Heart right ventricle (tissue), 16 donors: ENCODE data around the gene LMAN1L. TPM values are rescaled to one million over a fixed set of nuclear protein-coding genes. Genes with fewer than 3 reads are reported as not detected.

ENCODE experiments used
- ATAC-seq, 8 donors: fragments of 200-7000 bp; cut with Tn5 transposase; one replicate each; pipeline ENCODE4 v1.9.1; 2020; ENCODE audit warnings: mild to moderate bottlenecking in 8 of 8, moderate library complexity in 8 of 8, moderate number of reproducible peaks in 1 of 8
- DNase-seq, 2 donors: peaks; one replicate each; pipeline ENCODE4 v3.0.0-alpha.2; 2020
- H3K27ac ChIP-seq, 10 donors: fragments of 200-600 bp; sonication (generic) in 2 of 10; one replicate each; pipeline versions ENCODE4 v1.5.0 to v1.8.0; 2020 to 2022; ENCODE audit warnings: mild to moderate bottlenecking in 3 of 10
- H3K27me3 ChIP-seq, 7 donors: fragments of 200-600 bp; one replicate each; pipeline ENCODE4 v1.8.0; 2021 to 2022; ENCODE audit warnings: mild to moderate bottlenecking in 2 of 7
- H3K36me3 ChIP-seq, 9 donors: fragments of 200-600 bp; sonication (generic) in 1 of 9; one replicate each; pipeline versions ENCODE4 v1.5.0 to v1.8.0; 2020 to 2022; ENCODE audit warnings: mild to moderate bottlenecking in 2 of 9
- H3K4me1 ChIP-seq, 9 donors: fragments of 200-600 bp; sonication (generic) in 1 of 9; one replicate each; pipeline versions ENCODE4 v1.5.0 to v1.8.0; 2020 to 2022; ENCODE audit warnings: mild to moderate bottlenecking in 4 of 9
- H3K4me3 ChIP-seq, 10 donors: fragments of 200-600 bp; sonication (generic) in 2 of 10; one replicate each; pipeline versions ENCODE4 v1.5.0 to v1.8.0; 2020 to 2022; ENCODE audit warnings: mild to moderate bottlenecking in 7 of 10, moderate library complexity in 2 of 10
- H3K9me3 ChIP-seq, 11 donors: fragments of 200-600 bp in 10 of 11; sonication (generic) in 2 of 11; one replicate each; pipeline versions ENCODE4 v1.5.0 to v1.8.0; 2013 to 2022; ENCODE audit warnings: mild to moderate bottlenecking in 2 of 11, control low read depth in 1 of 11, moderate library complexity in 1 of 11
- CTCF ChIP-seq, 9 donors: fragments of 200-600 bp; sonication (generic) in 2 of 9; IDR thresholded peaks; one replicate each; pipeline versions ENCODE4 v1.5.0 to v1.8.0; 2021 to 2022; ENCODE audit warnings: antibody characterized with exemption in 9 of 9, mild to moderate bottlenecking in 5 of 9, moderate library complexity in 1 of 9
- WGBS, 2 donors: extraction: QIAGEN DNeasy Blood & Tissue Kit; methylation state at CpG; one replicate each; pipeline ENCODE4 v1.1.7; 2013; ENCODE audit warnings: inconsistent platforms in 1 of 2; 5-methylcytosine and 5-hydroxymethylcytosine counted together
- intact Hi-C, 10 donors: fragments of 100-400 bp; cut with DNase I; formaldehyde crosslinking; loops; one replicate each; pipeline versions ENCODE4 v1.11.1 to v1.14.2; 2022
- polyA plus RNA-seq, 2 donors: library from polyadenylated mRNA; stranded (reverse); fragments of 200-250 nt; gene quantifications; one replicate each; pipeline ENCODE4 v1.2.3, GENCODE V29; 2013
- total RNA-seq, 10 donors: library from RNA; stranded (reverse); fragmentation: NEBNext Ultra II Directional in 3 of 10; extraction: Animal tissue kit (Norgen Biotek cat#: 25700) in 3 of 10; gene quantifications; one replicate each; pipeline versions ENCODE4 v1.2.1 to v1.2.4, GENCODE V29; 2021 to 2023
- donor health status: Arrhythmogenic right ventricular cardiomyopathy.
- donor health status: ischemic (EF 13 %, LVEDD 7.1; RV severe dilation, severe dysfunction).
- donor health status: healthy with polysubstance abuse.
- donor health status: DM: no; HTN: yes; CAD: no.
- donor health status: DM: no; HTN: no; CAD: no.
- donor health status: ischemic (EF 25% LVEDD 6.9; RV normal size, moderate dysfunction).
- donor health status: ischemic (EF 25% LVEDD 5.7; RV mildly dilated, moderate dysfunction).
- donor health status: healthy.
- donor health status: DM: yes; HTN: yes; CAD: no.
- donor health status: Ischemic cardiomyopathy.
- donor health status: ischemic (EF 35%, LVEDD 5.7; RV mildly dilated, moderate dysfunction).
- donor health status: nonischemic (EF 11% LVEDD 7.7; RV severe dilation, severe dysfunction).
- donor health status: DM: yes; HTN: yes; CAD: no.
- donor health status: PGD.
- donor health status: ischemic (EF 29% LVEDD 5.4; RV normal size, mild dysfunction).
- donor health status: nonischemic (EF 23%, LVEDD 6.1; RV moderate dilation, normal function).

LMAN1L gene
- total and polyA plus RNA-seq, 12 donors: 0.03 to 47.4 (median 9.0) TPM

- H3K27me3 ChIP-seq: peaks cover 0 to 4% (median 0%) of the 10 kb centered on the region in 7 donors
- intact Hi-C loops: loop anchor here in 9 of 10 donors (2.0 to 10.0 kb wide), 10 partner anchors 30 to 396 kb away; partner anchors contain the start of genes FAM219B (in 1 of the 9) and ULK3 (in 1 of the 9)
- H3K36me3 ChIP-seq: no peaks in the 10 kb centered on the region
- H3K4me3 ChIP-seq: no peak overlapping the region
- peak overlapping the region in 1 of 10 donors; percentile 10 for H3K27ac ChIP-seq
- DNase-seq (no peak), ATAC-seq (peak in 2 of 8 donors; percentile 4 to 6)
- WGBS, 2 donors: 51 to 54% methylated on average over 4 of the region's 4 CpGs
- peaks cover 0 to 33% (median 8%) of the 10 kb centered on the region in 9 donors for H3K4me1 ChIP-seq
- H3K9me3 ChIP-seq: no peaks in the 10 kb centered on the region
- no peak for TF ChIP-seq CTCF (IDR thresholded peaks at IDR 0.05)
These were observed 42.3 kb upstream of the LMAN1L start for GRCh38 chr15:74770211-74770903.

DNA sequence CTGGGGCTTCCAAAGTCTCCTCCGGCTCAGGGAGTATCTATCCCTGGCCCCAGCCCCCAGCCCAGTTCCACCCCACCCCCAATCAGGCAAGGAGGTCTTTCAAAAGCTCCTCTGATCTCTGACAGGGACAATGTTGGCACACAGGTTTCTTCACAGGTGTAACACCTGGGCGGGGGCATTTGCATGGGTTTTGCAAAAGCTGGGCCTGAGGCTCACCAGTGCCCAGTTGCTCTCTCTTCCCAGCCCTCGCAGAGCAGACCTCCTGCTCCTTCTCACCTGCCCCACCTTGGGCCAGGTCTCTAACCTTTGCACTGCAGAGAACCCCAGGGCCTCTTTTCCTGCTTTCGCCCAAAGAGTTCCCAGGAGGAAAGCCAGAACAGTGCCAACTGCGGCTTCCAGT lies 39.3 kb upstream of the LMAN1L start:
- H3K4me3 ChIP-seq: no peak overlapping the region
- H3K9me3 ChIP-seq: no peaks in the 10 kb centered on the region
- H3K4me1 ChIP-seq: peaks cover 8 to 63% (median 25%) of the 10 kb centered on the region in 9 donors
- no peak for ATAC-seq
- H3K36me3 ChIP-seq: no peaks in the 10 kb centered on the region
- intact Hi-C loops: loop anchor here in 7 of 10 donors (5.0 to 10.0 kb wide), 7 partner anchors 34 to 399 kb away; partner anchors contain the start of gene FAM219B (in 1 of the 7)
- H3K27me3 ChIP-seq: no peaks in the 10 kb centered on the region
- no peak for DNase-seq
- no peak overlapping the region for H3K27ac ChIP-seq
- 94 to 96% methylated on average over 5 of the region's 5 CpGs for WGBS, 2 donors
- TF ChIP-seq CTCF (IDR thresholded peaks at IDR 0.05): no peak

DNA sequence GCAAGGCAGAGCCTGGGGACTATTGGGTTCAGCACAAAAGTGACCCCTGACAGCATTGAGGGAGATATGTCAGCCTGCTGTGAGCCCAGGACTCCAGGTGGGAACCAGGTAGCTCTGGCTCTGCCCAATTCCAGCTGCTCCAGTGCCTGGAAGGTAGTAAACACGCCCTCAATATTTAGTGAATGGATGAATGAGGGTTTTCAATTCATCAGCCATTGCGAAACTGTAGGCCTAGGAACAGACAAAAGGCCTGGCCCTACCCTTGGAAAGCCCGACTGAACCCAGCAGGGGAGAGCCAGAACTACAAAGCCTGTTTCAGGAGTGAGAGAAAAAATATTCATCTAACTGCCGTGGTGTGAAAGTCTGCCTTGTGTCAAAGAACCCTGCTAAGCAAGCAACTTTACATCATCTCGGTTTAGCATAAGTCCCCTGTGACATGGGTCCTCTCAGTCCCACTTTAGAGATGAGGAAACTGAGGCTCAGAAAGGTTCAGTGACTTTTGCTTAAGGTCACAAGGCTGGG lies 38.8 kb upstream of the LMAN1L start:
- Histone ChIP-seq H3K27ac (no peak overlapping the region), H3K36me3 (no peaks in the 10 kb centered on the region), H3K4me1 (peaks cover 8 to 63% (median 25%) of the 10 kb centered on the region in 9 donors), H3K27me3 (no peaks in the 10 kb centered on the region), H3K9me3 (no peaks in the 10 kb centered on the region), H3K4me3 (no peak overlapping the region)
- 85 to 87% methylated on average over 5 of the region's 5 CpGs for WGBS, 2 donors
- no peak for TF ChIP-seq CTCF (IDR thresholded peaks at IDR 0.05)
- ATAC-seq (no peak), DNase-seq (no peak)
- intact Hi-C loops: loop anchor here in 7 of 10 donors (5.0 to 10.0 kb wide), 7 partner anchors 34 to 399 kb away; partner anchors contain the start of gene FAM219B (in 1 of the 7)

DNA sequence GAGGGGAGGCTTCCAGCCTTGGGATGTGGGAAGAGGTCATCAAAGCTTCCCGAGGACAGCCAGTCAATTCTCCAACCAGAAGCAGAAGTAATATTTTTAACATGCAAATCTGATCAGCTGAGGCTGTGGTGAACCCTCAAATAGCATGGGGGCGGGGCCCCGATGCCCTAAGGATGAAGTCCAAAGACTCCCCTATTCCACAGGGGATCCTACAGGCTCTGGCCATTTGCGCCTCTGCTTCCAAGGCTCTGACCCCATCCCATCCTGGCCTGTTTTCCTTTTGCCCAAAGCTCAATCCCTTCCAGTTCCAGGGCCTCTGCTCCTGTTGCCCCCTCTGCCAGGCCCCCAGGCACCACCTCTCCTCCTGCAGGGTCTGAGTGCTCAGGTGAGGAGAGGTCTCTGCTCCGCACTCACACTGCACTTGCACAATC lies 37.5 kb upstream of the LMAN1L start:
- DNase-seq (no peak), ATAC-seq (no peak)
- 82 to 85% methylated on average over 5 of the region's 5 CpGs for WGBS, 2 donors
- intact Hi-C loops: loop anchor here in 4 of 10 donors (5.0 to 10.0 kb wide), 4 partner anchors 60 to 400 kb away; partner anchors contain the start of gene FAM219B (in 1 of the 4)
- no peaks in the 10 kb centered on the region for H3K27me3 ChIP-seq
- H3K4me1 ChIP-seq: peaks cover 8 to 76% (median 25%) of the 10 kb centered on the region in 9 donors
- H3K9me3 ChIP-seq: no peaks in the 10 kb centered on the region
- H3K36me3 ChIP-seq: no peaks in the 10 kb centered on the region
- no peak overlapping the region for H3K4me3 ChIP-seq
- peak overlapping the region in 1 of 10 donors; percentile 96 for H3K27ac ChIP-seq
- TF ChIP-seq CTCF (IDR thresholded peaks at IDR 0.05): no peak
